A549 (cell line): ENCODE measurements around the gene SP2. TPM values are rescaled to one million over a fixed set of nuclear protein-coding genes. Genes with fewer than 3 reads are reported as not detected.

Source experiments
- ATAC-seq, 2 experiments: fragments of 200-7000 bp in 1 of 2; fragments of >200 bp in 1 of 2; cut with Nextera tagmentation in 1 of 2; cut with Tn5 transposase in 1 of 2; 3 replicates each; pipeline versions ENCODE4 v1.8.0 to v1.9.1; 2018 to 2020; ENCODE audit warnings: mild to moderate bottlenecking in 1 of 2, moderate library complexity in 1 of 2
- CTCF ChIA-PET: fragments of 300-600 bp; sonication (Branson Sonifier 250); formaldehyde crosslinking; extraction: SDS; loops from one replicate; lab custom pipeline; 2021; ENCODE audit warnings: antibody characterized with exemption, inconsistent platforms; lab: Yijun Ruan, JAX
- POLR2A ChIA-PET: fragments of 350-600 bp; formaldehyde crosslinking; extraction: SDS; loops from one replicate; lab custom pipeline; 2021; ENCODE audit warnings: antibody characterized with exemption, inconsistent platforms; lab: Yijun Ruan, JAX
- DNase-seq, 2 experiments: peaks; one replicate each; pipeline versions ENCODE4 v3.0.0 to v3.0.0-alpha.2; 2011 to 2016; ENCODE audit warnings: low read depth in 1 of 2, low spot score in 1 of 2
- FAIRE-seq: peaks from 2 replicates; lab custom pipeline; 2011; peaks lifted over from hg19 to GRCh38; lab: Jason Lieb, UNC
- H3K27ac ChIP-seq, 2 experiments: fragments of >200 bp; sonication (Bioruptor Twin); formaldehyde crosslinking; 3 replicates each; pipeline ENCODE4 v1.5.1; 2016 to 2017
- H3K4me1 ChIP-seq: fragments of >200 bp; sonication (Bioruptor Twin); formaldehyde crosslinking; 3 replicates; pipeline ENCODE4 v1.6.1; 2016
- H3K4me2 ChIP-seq: fragments of >200 bp; sonication (Bioruptor Twin); formaldehyde crosslinking; 3 replicates; pipeline ENCODE4 v1.6.1; 2016
- H3K4me3 ChIP-seq: fragments of >200 bp; sonication (Bioruptor Twin); formaldehyde crosslinking; 3 replicates; pipeline ENCODE4 v1.5.1; 2016
- H3K9me3 ChIP-seq: fragments of >200 bp; sonication (Bioruptor Twin); formaldehyde crosslinking; 3 replicates; pipeline ENCODE4 v1.6.1; 2016
- CHD4 ChIP-seq: fragments of 200-600 bp; sonication (generic); IDR thresholded peaks from 2 replicates; pipeline ENCODE4 v1.6.1; 2016; ENCODE audit warnings: antibody characterized with exemption, mild to moderate bottlenecking, borderline replicate concordance
- EHF ChIP-seq: fragments of 250-450 bp; sonication (Bioruptor Pico); IDR thresholded peaks from 2 replicates; pipeline ENCODE4 v1.5.0; 2020; ENCODE audit warnings: mild to moderate bottlenecking
- EP300 ChIP-seq, 2 experiments: fragments of >200 bp; sonication (Bioruptor Twin); formaldehyde crosslinking; IDR thresholded peaks; 2 replicates in 1 of 2; 3 replicates in 1 of 2; pipeline ENCODE4 v1.6.1; 2016 to 2017
- FOSB ChIP-seq: fragments of 250-450 bp; sonication (Bioruptor Pico); IDR thresholded peaks from 2 replicates; pipeline ENCODE4 v1.5.0; 2020; ENCODE audit warnings: mild to moderate bottlenecking, moderate library complexity
- FOSL2 ChIP-seq, 2 experiments: fragments of 450-650 bp in 1 of 2; fragments of >200 bp in 1 of 2; sonication (Bioruptor Twin) in 1 of 2; formaldehyde crosslinking; IDR thresholded peaks; 2 replicates each; pipeline versions ENCODE4 v1.5.0 to v1.6.1; 2016 to 2020; ENCODE audit warnings: mild to moderate bottlenecking in 1 of 2, moderate library complexity in 1 of 2
- FOXS1 ChIP-seq: fragments of 250-450 bp; sonication (Bioruptor Pico); IDR thresholded peaks from 2 replicates; pipeline ENCODE4 v1.5.0; 2020; ENCODE audit warnings: mild to moderate bottlenecking, moderate library complexity
- HDAC2 ChIP-seq: fragments of 200-600 bp; sonication (generic); IDR thresholded peaks from 2 replicates; pipeline ENCODE4 v1.6.1; 2016
- HES2 ChIP-seq: fragments of >200 bp; sonication (Bioruptor Twin); formaldehyde crosslinking; IDR thresholded peaks from 2 replicates; pipeline ENCODE4 v1.6.1; 2016
- HOXA7 ChIP-seq: fragments of 250-450 bp; sonication (Bioruptor Pico); IDR thresholded peaks from 2 replicates; pipeline ENCODE4 v1.5.0; 2020; ENCODE audit warnings: mild to moderate bottlenecking, moderate library complexity
- HOXB5 ChIP-seq: fragments of 250-450 bp; sonication (Bioruptor Pico); IDR thresholded peaks from 2 replicates; pipeline ENCODE4 v1.5.0; 2020; ENCODE audit warnings: mild to moderate bottlenecking, moderate library complexity
- KDM1A ChIP-seq: fragments of 200-600 bp; sonication (generic); IDR thresholded peaks from 2 replicates; pipeline ENCODE4 v1.6.1; 2016; ENCODE audit warnings: low read depth, mild to moderate bottlenecking
- MAFK ChIP-seq: fragments of 450-650 bp; IDR thresholded peaks from 2 replicates; pipeline ENCODE4 v1.6.1; 2014; ENCODE audit not compliant: partially characterized antibody
- NR3C1 ChIP-seq: fragments of >200 bp; sonication (Bioruptor Twin); formaldehyde crosslinking; IDR thresholded peaks from 3 replicates; pipeline ENCODE4 v1.6.1; 2017
- POLR2A ChIP-seq: IDR thresholded peaks from 2 replicates; pipeline ENCODE4 v1.6.1; 2012; ENCODE audit warnings: mild to moderate bottlenecking, low read length
- RAD21 ChIP-seq, 2 experiments: fragments of >200 bp in 1 of 2; sonication (Bioruptor Twin) in 1 of 2; formaldehyde crosslinking in 1 of 2; IDR thresholded peaks in 1 of 2; conservative IDR thresholded peaks in 1 of 2; 2 replicates in 1 of 2; 3 replicates in 1 of 2; pipeline ENCODE4 v1.6.1; 2012 to 2018; ENCODE audit warnings: inconsistent platforms in 1 of 2
- RARB ChIP-seq: fragments of 250-450 bp; sonication (Bioruptor Pico); IDR thresholded peaks from 2 replicates; pipeline ENCODE4 v1.8.0; 2021; ENCODE audit warnings: mild to moderate bottlenecking, moderate library complexity
- RFX5 ChIP-seq: fragments of 450-650 bp; IDR thresholded peaks from 2 replicates; pipeline ENCODE4 v1.7.1; 2014; ENCODE audit warnings: antibody characterized with exemption, mild to moderate bottlenecking, moderate library complexity
- ZSCAN20 ChIP-seq: fragments of 250-450 bp; sonication (Bioruptor Pico); IDR thresholded peaks from 2 replicates; pipeline ENCODE4 v1.8.0; 2022; ENCODE audit warnings: mild to moderate bottlenecking, moderate library complexity
- WGBS: methylation state at CpG from one replicate; pipeline ENCODE4 v1.1.6; 2017; ENCODE audit errors: missing lambda C conversion rate; 5-methylcytosine and 5-hydroxymethylcytosine counted together
- polyA plus RNA-seq, 4 experiments: library from polyadenylated mRNA; depleted of rRNA in 3 of 4; stranded (reverse); fragments of >200 nt; fragmentation: RNase III in 1 of 4; extraction: RNeasy Plus Mini Kit Qiagen cat#74134 plus additional on column Dnase treatment in 1 of 4; gene quantifications; 2 replicates in 3 of 4; 3 replicates in 1 of 4; pipeline ENCODE4 v1.2.3, GENCODE V29; 2011 to 2017
- TF ChIP-seq, protein P1 (sequence below): fragments of >200 bp; sonication (Bioruptor Twin); formaldehyde crosslinking; IDR thresholded peaks from 3 replicates; pipeline ENCODE4 v1.6.1; 2016
- TF ChIP-seq, protein P2 (sequence below): fragments of 450-650 bp; IDR thresholded peaks from 2 replicates; pipeline ENCODE4 v1.6.1; 2014; ENCODE audit warnings: antibody characterized with exemption
- TF ChIP-seq, protein P3 (sequence below): fragments of 200-600 bp; sonication (generic); IDR thresholded peaks from 2 replicates; pipeline ENCODE4 v1.6.1; 2016; ENCODE audit warnings: antibody characterized with exemption, mild to moderate bottlenecking, moderate library complexity
- TF ChIP-seq, protein P4 (sequence below): fragments of 250-450 bp; sonication (Bioruptor Pico); IDR thresholded peaks from 2 replicates; pipeline ENCODE4 v1.5.0; 2021; ENCODE audit warnings: mild to moderate bottlenecking, moderate library complexity, borderline replicate concordance
- TF ChIP-seq, protein P5 (sequence below): IDR thresholded peaks from 2 replicates; pipeline ENCODE4 v1.6.1; 2012; ENCODE audit warnings: low read depth, borderline replicate concordance

SP2 gene
- polyA plus RNA-seq, 2 of the 4 experiments (the other 2 are of a cell fraction): 6.2 to 11.6 TPM

DNA sequence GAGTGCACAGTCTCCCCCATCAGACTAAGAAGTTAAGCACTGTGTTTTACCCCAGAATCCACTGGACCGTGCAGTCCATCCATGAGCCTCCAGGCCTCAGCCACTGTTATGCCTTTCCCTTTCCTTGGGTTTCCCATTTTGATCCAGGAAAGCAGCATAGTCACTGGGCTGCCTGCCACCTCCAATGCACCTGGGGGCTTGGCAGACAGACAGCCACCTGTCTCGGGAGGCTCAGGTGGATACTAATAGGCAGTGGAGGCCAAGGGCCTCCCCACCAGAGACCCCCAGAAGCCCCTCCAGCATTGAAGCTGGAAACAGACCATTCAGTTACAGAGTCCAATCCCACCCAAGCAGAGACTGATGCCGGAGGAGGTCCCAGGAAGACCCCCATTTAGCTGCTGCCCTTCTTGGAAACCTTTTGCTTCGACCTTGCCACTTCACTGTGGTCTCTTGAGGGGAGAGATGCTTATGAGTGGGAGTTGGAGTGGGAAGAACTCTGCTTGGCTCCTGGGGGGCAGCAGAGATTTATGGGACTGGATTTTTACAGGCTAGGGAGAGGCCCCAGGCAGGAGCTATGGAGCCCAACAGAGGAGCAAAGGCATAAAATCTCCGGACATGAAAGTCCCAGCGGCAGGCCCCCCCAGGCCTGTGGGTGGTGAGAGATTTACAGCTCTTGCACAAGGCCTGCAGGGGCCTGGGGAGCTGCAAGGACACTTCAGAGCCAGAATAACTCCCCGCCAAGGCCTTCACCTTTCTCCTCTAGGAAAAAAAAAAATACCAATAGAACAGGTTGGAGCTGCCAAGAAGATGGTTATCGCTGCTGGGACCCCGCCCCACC, 12.2 kb upstream of the SP2 start:
- peaks cover 7% of the 10 kb centered on the region; the same call in 2 of the 3 replicates for H3K4me1 ChIP-seq

DNA sequence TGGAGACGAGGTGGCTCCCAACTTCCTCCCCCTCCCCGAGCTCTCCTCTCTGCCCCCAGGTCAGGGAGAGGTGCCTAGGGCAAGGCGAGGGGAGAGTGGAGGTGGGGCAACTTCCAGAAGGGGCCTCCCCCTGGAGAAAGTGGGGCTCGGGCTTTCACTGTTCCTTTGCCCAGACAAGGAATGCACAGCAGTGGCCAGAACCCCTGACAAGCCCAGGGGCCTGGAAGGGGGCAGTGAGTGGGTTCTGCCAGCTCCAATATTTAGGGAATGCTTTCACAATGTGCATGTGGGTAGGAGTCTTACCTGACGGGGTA, 11.7 kb upstream of the SP2 start:
- DNase-seq: no peak
- 50% methylated on average over 5 of the region's 5 CpGs for WGBS
- Histone ChIP-seq H3K4me1 (peaks cover 10% of the 10 kb centered on the region; the same call in 2 of the 3 replicates), H3K4me2 (no peak overlapping the region), H3K27ac (no peak overlapping the region; a peak in 1 of 6 replicates), H3K4me3 (no peak overlapping the region), H3K9me3 (no peaks in the 10 kb centered on the region)
- POLR2A ChIA-PET: interaction anchor here (0.7 to 1.9 kb wide), 2 partner anchors 11 to 53 kb away, joined by 3 to 7 read pairs; partner anchors contain the start of genes LRRC46, MRPL10 and SP2
- no peak for FAIRE-seq
- CTCF ChIA-PET: interaction anchor here (0.5 to 18.8 kb wide), 9 partner anchors 9 to 155 kb away, joined by 3 to 1860 read pairs (median 6); partner anchors contain the start of genes CDK5RAP3, LRRC46, MRPL10 and SCRN2
- no peak for ATAC-seq
- TF ChIP-seq HDAC2 (no peak), NR3C1 (no peak), EHF (no peak), HOXA7 (CRISPR knock-in tag) (no peak), CHD4 (no peak), FOSL2 (IDR thresholded peaks at IDR 0.05) (no peak), FOSL2 (CRISPR knock-in tag; IDR thresholded peaks at IDR 0.05) (no peak), RARB (no peak), POLR2A (no peak)
- TF ChIP-seq, protein P1, sequence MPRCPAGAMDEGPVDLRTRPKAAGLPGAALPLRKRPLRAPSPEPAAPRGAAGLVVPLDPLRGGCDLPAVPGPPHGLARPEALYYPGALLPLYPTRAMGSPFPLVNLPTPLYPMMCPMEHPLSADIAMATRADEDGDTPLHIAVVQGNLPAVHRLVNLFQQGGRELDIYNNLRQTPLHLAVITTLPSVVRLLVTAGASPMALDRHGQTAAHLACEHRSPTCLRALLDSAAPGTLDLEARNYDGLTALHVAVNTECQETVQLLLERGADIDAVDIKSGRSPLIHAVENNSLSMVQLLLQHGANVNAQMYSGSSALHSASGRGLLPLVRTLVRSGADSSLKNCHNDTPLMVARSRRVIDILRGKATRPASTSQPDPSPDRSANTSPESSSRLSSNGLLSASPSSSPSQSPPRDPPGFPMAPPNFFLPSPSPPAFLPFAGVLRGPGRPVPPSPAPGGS: no peak
- TF ChIP-seq, protein P2, sequence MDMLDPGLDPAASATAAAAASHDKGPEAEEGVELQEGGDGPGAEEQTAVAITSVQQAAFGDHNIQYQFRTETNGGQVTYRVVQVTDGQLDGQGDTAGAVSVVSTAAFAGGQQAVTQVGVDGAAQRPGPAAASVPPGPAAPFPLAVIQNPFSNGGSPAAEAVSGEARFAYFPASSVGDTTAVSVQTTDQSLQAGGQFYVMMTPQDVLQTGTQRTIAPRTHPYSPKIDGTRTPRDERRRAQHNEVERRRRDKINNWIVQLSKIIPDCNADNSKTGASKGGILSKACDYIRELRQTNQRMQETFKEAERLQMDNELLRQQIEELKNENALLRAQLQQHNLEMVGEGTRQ: no peak
- TF ChIP-seq, protein P3, sequence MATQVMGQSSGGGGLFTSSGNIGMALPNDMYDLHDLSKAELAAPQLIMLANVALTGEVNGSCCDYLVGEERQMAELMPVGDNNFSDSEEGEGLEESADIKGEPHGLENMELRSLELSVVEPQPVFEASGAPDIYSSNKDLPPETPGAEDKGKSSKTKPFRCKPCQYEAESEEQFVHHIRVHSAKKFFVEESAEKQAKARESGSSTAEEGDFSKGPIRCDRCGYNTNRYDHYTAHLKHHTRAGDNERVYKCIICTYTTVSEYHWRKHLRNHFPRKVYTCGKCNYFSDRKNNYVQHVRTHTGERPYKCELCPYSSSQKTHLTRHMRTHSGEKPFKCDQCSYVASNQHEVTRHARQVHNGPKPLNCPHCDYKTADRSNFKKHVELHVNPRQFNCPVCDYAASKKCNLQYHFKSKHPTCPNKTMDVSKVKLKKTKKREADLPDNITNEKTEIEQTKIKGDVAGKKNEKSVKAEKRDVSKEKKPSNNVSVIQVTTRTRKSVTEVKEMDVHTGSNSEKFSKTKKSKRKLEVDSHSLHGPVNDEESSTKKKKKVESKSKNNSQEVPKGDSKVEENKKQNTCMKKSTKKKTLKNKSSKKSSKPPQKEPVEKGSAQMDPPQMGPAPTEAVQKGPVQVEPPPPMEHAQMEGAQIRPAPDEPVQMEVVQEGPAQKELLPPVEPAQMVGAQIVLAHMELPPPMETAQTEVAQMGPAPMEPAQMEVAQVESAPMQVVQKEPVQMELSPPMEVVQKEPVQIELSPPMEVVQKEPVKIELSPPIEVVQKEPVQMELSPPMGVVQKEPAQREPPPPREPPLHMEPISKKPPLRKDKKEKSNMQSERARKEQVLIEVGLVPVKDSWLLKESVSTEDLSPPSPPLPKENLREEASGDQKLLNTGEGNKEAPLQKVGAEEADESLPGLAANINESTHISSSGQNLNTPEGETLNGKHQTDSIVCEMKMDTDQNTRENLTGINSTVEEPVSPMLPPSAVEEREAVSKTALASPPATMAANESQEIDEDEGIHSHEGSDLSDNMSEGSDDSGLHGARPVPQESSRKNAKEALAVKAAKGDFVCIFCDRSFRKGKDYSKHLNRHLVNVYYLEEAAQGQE: no peak

More for the DNA sequence above, 12.2 kb upstream of the SP2 start:
- WGBS: 74% methylated on average over 9 of the region's 9 CpGs
- H3K27ac ChIP-seq: peak overlapping the region in 1 of 2 experiments; percentile 11; a peak in 1 of 6 replicates
- H3K4me3 ChIP-seq: no peak overlapping the region
- ATAC-seq: peak in 1 of 2 experiments; percentile 15; a peak in 3 of 6 replicates
- DNase-seq: no peak
- ChIA-PET CTCF (interaction anchor here (0.5 to 18.8 kb wide), 13 partner anchors 3 to 233 kb away, joined by 3 to 1860 read pairs (median 3); partner anchors contain the start of genes CDK5RAP3, LRRC46, MRPL10 and SCRN2), POLR2A (interaction anchor here (0.7 to 1.9 kb wide), 2 partner anchors 12 to 52 kb away, joined by 3 to 7 read pairs; partner anchors contain the start of genes LRRC46, MRPL10 and SP2)
- H3K4me2 ChIP-seq: no peak overlapping the region
- no peaks in the 10 kb centered on the region for H3K9me3 ChIP-seq
- TF ChIP-seq FOSB (CRISPR knock-in tag) (no peak), MAFK (no peak), ZSCAN20 (CRISPR knock-in tag) (no peak), KDM1A (no peak), HES2 (no peak), POLR2A (no peak), RFX5 (no peak), RAD21 (conservative IDR thresholded peaks at IDR 0.05 in 1 of 2, IDR thresholded peaks at IDR 0.05 in 1 of 2) (no peak), FOXS1 (CRISPR knock-in tag) (no peak), HOXB5 (CRISPR knock-in tag) (no peak), EP300 (IDR thresholded peaks at IDR 0.05) (no peak)
- TF ChIP-seq, protein P3: no peak
- TF ChIP-seq, protein P4, sequence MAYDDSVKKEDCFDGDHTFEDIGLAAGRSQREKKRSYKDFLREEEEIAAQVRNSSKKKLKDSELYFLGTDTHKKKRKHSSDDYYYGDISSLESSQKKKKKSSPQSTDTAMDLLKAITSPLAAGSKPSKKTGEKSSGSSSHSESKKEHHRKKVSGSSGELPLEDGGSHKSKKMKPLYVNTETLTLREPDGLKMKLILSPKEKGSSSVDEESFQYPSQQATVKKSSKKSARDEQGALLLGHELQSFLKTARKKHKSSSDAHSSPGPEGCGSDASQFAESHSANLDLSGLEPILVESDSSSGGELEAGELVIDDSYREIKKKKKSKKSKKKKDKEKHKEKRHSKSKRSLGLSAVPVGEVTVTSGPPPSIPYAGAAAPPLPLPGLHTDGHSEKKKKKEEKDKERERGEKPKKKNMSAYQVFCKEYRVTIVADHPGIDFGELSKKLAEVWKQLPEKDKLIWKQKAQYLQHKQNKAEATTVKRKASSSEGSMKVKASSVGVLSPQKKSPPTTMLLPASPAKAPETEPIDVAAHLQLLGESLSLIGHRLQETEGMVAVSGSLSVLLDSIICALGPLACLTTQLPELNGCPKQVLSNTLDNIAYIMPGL (CRISPR knock-in tag): no peak
- TF ChIP-seq, protein P5, sequence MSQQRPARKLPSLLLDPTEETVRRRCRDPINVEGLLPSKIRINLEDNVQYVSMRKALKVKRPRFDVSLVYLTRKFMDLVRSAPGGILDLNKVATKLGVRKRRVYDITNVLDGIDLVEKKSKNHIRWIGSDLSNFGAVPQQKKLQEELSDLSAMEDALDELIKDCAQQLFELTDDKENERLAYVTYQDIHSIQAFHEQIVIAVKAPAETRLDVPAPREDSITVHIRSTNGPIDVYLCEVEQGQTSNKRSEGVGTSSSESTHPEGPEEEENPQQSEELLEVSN: no peak
- FAIRE-seq: no peak
